GM19467 (cell line): ENCODE measurements around the gene RTP2.
A peak's percentile ranks its signal among the peaks of the same experiment; 100 is the strongest.

Experiments used
- ATAC-seq: cut with Tn5 transposase; IDR thresholded peaks from one replicate; pipeline ENCODE4 v1.9.1; 2021; ENCODE audit warnings: mild to moderate bottlenecking, moderate library complexity; ENCODE audit not compliant: unreplicated experiment

RTP2 gene, protein sequence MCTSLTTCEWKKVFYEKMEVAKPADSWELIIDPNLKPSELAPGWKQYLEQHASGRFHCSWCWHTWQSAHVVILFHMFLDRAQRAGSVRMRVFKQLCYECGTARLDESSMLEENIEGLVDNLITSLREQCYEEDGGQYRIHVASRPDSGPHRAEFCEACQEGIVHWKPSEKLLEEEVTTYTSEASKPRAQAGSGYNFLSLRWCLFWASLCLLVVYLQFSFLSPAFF

DNA sequence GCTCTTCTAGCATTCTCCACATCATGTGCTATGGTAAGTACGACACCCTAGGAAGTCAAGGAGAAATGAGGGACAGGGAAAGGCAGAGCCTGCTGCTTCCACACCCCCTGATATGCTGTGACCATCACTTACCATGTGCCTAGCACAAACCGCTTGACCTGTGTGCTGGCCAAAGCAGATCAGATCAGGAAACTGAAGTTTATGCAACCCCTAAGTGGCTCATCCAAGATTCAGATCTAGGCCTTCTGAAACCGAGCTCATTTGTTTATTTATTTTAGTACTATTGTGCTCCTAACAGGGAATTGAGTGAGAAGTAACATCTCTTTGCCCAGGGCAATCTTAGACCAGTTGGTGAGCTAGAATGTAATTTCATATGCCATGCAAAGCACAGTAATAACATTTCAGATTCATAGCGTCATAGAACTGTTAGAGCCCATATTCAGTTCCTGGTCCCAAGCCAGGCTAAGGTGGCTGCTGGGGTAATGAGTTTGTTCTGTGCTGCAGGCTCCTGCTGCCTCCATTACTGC, at the start of gene RTP2:
Gene RTP2 (minus strand): TSS at position 51 of the 527 bp plus-strand sequence. CDS start 429 bp downstream, outside the sequence.
- no peak for ATAC-seq

GRCh38 chr3:187750513-187751123, 48.3 kb upstream of the RTP2 start:
- ATAC-seq: no peak

- ATAC-seq: no peak
Observed at GRCh38 chr3:187750006-187750512, 47.7 kb upstream of the RTP2 start.

GRCh38 chr3:187748050-187748481, 45.7 kb upstream of the RTP2 start:
- peak; percentile 37 for ATAC-seq

DNA sequence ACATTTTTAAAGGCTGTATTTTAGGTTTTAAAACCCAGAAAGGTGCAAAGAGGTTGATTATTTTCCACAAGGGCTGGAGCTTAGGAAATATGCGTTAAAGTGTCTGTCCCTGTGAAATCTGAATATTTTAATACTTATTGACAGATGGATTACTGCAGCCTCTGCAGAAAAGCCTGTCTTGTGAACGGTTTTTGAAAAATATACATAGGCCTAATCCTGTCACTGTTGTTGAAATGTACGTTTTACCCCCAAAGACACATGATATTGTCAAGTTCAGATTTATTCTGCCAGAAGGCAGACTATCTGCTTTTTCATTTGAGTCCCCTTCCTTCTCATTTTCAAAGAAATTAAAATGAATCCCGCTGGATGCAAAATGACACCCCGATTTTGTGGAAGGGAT, 45.1 kb upstream of the RTP2 start:
- ATAC-seq: no peak

DNA sequence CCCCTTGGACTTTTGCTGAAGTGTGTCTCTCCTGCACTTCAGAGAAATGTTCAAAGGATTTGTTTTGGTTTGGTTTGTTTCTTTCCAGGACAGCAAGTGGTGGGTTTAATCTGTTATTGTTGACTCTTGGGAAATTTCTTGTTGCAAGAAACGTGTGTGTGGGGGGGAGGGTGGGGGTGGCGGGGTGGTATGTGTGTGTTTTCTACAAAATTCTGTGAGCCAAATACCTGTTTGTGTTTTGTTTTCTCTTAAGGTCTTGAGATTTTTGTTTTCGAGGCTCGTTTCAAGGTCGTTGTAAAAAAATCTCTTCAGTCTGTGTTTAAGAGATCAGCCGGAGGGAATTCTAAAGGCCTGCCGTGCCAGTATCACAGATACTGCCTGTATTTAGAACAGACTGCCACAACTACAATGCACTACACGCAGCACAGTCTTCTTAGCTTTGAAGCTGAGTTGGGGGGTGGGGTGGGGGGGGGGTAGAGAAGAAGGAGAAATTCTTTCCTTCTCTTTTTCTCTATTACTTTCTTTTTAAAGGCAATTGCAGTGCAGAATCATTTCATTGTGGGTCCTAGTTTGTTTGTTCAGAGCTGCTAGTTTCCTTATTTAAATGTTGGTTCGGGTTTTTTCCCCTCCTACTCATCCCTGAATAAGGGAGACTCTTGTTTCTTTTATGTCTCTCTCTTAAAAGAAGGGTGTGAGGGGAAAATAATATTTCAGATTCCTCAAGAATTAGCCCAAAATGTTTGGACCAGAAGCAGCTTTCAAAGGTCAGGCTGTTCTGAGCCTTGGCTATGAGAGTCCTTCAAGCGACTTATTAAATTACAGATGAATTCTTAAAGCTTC, 44.3 kb upstream of the RTP2 start:
- no peak for ATAC-seq

DNA sequence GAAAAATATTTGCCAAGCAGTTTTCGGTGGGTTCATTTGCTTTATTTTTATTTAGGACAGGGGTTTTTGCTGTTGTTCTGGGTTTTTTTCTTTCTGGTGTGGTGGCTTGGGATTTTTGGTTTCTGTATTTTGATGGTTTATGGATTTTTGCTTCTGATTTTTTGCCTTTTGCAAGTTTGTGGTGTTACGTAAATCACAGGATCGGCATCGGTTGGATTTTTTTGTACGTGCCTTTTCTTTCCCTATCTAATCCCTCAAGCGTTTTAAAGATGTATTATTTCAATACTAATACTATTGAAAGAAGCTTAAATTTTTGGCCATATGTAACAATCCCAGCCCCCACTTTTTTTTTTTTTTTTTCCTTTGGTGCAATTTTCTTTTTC, 43.7 kb upstream of the RTP2 start:
- no peak for ATAC-seq

DNA sequence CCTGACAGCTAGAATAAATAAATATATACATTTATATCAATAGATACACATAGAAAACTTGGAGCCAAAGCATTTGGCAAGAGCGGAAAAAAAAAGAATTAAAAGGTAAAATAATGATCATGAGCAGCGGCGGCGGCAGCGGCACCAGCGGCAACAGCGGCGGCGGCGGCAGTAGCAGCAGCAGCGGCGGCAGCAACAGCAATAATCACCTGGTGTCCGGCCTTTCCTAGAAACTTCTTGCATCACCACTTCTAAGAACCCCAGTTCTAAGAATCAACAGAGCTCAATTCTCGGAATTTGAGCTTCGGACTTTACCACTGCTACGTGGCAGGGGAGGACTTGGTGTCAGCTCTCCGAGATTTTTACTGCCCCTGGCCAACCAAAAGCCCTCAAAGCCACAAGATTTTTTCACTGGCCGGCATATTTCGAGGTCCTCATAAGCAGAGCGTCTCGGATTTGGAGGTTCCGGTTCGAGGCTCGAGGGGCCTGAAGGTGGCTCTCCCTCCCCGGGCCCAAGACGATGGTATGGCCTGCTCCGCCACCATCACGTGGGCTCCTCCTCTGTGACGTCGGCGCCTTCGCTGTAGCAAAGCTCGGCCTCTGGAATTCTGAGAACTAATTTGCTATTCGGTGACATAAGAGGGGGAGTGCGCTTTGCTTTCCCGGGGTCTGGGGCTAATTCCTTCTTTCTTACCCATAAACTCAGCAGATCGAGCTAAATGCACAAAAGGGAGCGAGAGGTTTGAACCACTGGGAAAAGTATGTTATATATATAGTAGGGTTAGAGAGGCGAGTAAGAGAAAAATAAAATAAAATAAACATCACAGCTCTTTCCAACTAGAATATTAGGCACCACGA, 43.1 kb upstream of the RTP2 start, which contains the start of gene BCL6:
Gene BCL6 (minus strand): TSS at position 268 of the 858 bp plus-strand sequence. CDS start 11,775 bp downstream, outside the sequence.
- peak; percentile 59 for ATAC-seq

- no peak for ATAC-seq
Observed at GRCh38 chr3:187744169-187745151, 42.1 kb upstream of the RTP2 start.

GRCh38 chr3:187743195-187744141, 41.1 kb upstream of the RTP2 start:
- no peak for ATAC-seq

- no peak for ATAC-seq
Observed at GRCh38 chr3:187742351-187743171, 40.2 kb upstream of the RTP2 start.

GRCh38 chr3:187741403-187742350, 39.3 kb upstream of the RTP2 start:
- no peak for ATAC-seq

DNA sequence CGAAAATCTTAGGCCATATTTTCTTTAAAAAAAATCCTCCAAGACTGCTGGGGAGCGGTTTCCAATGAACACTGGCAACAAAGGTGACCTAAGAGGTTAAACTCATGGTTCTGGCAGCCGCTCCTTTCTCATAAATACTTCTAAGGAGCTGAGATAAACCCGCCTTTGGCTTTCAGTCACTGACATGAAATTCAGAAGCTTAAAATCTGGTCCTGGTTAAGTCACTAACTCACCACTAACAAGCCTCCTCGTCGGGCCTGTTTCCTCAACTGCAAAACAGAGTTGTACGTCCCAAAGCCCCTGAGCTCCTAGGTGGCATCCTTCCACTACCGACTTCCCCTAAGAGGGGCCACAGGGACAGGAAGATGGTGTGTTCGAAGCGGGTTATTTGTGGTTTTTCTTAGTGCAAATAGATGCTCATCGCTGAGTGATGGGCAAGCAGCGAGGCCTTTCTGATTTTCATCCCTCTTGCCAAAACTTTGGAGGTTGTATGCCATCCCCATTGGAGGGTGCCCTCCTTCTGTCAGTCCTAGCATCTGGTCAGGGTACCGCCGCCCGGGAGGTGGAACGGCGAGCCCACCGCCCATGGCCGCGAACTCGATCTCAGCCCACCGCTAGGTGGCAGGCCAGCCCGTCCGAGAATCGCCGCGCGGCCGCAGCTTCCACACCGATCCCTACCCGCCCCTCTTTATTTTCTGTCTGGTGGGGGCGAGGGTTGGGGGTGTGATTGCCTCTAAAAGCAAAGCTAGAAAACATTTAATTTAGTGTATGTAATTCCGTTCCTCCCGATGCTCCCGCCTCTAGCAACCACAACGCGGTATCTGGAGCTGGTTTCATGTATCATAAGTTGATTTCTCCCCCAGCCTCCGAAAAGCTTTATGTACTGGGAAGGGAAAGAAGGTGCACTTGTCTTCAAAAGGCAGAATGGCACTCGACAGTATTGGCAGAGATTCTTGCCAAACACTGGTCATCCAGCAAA, 38.4 kb upstream of the RTP2 start:
- no peak for ATAC-seq

DNA sequence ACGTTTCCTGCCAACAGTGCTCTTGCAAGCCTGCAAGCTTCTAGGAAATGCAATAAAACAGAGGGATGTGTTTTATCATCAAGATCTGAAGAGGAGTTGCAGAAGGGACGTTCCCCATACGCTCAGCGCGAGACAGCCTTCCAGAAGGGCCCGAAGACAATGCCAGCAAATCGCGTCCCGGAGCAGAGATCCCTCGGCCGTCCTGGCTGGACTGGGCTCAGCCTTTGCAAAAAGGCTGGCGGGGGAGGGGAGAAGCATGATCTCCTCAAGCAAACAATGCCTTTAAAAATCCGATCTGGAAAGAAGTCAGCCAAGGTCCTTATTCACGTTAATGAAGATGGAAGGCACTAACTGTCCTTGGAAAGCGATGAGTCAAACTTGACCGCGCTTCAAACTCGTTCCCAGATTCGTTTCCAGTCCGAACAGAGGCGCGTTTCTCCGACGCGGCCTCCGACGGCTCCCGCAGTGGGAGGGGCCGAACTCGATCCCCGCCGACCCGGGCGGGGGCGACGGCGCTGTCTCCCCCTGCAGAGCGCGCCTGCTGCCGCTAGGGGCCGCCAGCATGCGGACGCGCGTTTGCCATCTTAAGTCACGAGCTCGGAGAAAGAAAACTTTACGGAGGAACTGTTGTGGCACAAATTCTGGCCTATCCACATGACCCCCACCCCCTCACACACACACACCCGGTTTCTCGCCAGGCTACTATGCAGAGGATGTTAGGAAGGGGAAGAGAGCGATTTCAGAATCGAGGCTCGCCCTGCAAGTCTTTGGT, 37.4 kb upstream of the RTP2 start:
- ATAC-seq: no peak
